ENCODE data around the gene DENND2A.
"Not testable (repeated sequence)": the region's sequence is repeated elsewhere in the genome, so short reads cannot be mapped to it uniquely, and the experiment has no call there.

Gene DENND2A

GRCh38 chr7:140640727-140641523, at the start of gene DENND2A:
Gene DENND2A (minus strand): TSS chr7:140640813. CDS start chr7:140602397, 38,416 bp downstream.
- no peak for DNase-seq

GRCh38 chr7:140689199-140690152, 48.9 kb upstream of the DENND2A start:
- no peak for DNase-seq

GRCh38 chr7:140688341-140688740, 47.7 kb upstream of the DENND2A start:
- no peak for DNase-seq

GRCh38 chr7:140686921-140687320, 46.3 kb upstream of the DENND2A start:
- DNase-seq, result no peak

GRCh38 chr7:140685407-140686087, 44.9 kb upstream of the DENND2A start:
- DNase-seq, result no peak

- no peak for DNase-seq
These were observed 43.7 kb upstream of the DENND2A start for GRCh38 chr7:140684066-140684950.

- no peak for DNase-seq
These were observed 43.0 kb upstream of the DENND2A start for GRCh38 chr7:140683657-140684056.

GRCh38 chr7:140681766-140682165, 41.2 kb upstream of the DENND2A start:
- no peak for DNase-seq

- DNase-seq, result no peak
These were observed 40.3 kb upstream of the DENND2A start for GRCh38 chr7:140680886-140681285.

- no peak for DNase-seq
These were observed 38.6 kb upstream of the DENND2A start for GRCh38 chr7:140679186-140679585.

- DNase-seq, result no peak
These were observed 38.2 kb upstream of the DENND2A start for GRCh38 chr7:140678816-140679130.

GRCh38 chr7:140678081-140678815, 37.6 kb upstream of the DENND2A start:
- DNase-seq, result no peak

GRCh38 chr7:140677496-140677895, 36.9 kb upstream of the DENND2A start:
- DNase-seq, result no peak

GRCh38 chr7:140676956-140677355, 36.3 kb upstream of the DENND2A start:
- DNase-seq, result not testable (repeated sequence)

- no peak for DNase-seq
These were observed 35.7 kb upstream of the DENND2A start for GRCh38 chr7:140676306-140676705.

- no peak for DNase-seq
These were observed 35.1 kb upstream of the DENND2A start for GRCh38 chr7:140675726-140676125.

- DNase-seq, result no peak
These were observed 34.5 kb upstream of the DENND2A start for GRCh38 chr7:140674899-140675701.

GRCh38 chr7:140674356-140674800, 33.8 kb upstream of the DENND2A start:
- DNase-seq, result no peak

GRCh38 chr7:140673774-140674155, 33.2 kb upstream of the DENND2A start:
- no peak for DNase-seq

- peak; percentile 51 for DNase-seq
These were observed 32.6 kb upstream of the DENND2A start for GRCh38 chr7:140673063-140673773.

Data from stimulated activated CD4-positive, alpha-beta T cell treated with anti-CD3 and anti-CD28 coated beads, Interleukin-1b, Interleukin-23, amount 100 ng/mL, for 48 hours (primary cell).